CD14-positive monocyte (primary cell): ENCODE results near the gene TRIM34. TPM values are rescaled to one million over a fixed set of nuclear protein-coding genes. Genes with fewer than 3 reads are reported as not detected.

Source experiments
- DNase-seq, 3 donors: peaks; one replicate each; pipeline ENCODE4 v3.0.0-alpha.2; 2011 to 2022
- H2AFZ ChIP-seq: 2 replicates; pipeline ENCODE4 v1.6.0; 2012; ENCODE audit warnings: mild to moderate bottlenecking, low read depth, low read length, inconsistent platforms; ENCODE audit not compliant: insufficient read depth, poor library complexity, severe bottlenecking
- H3K27ac ChIP-seq, 2 donors: 1 replicate in 1 of 2; 2 replicates in 1 of 2; pipeline ENCODE4 v1.5.1; 2012 to 2013; ENCODE audit warnings: low read length in 2 of 2, control low read depth in 1 of 2, inconsistent platforms in 1 of 2, low read depth in 1 of 2, mild to moderate bottlenecking in 1 of 2
- H3K27me3 ChIP-seq, 2 donors: one replicate each; pipeline versions ENCODE4 v1.6.0 to v1.6.1; 2011 to 2013; ENCODE audit warnings: low read length in 2 of 2; ENCODE audit not compliant: control insufficient read depth in 2 of 2, insufficient read depth in 2 of 2
- H3K36me3 ChIP-seq, 2 donors: replicated peaks in 1 of 2; 1 replicate in 1 of 2; 2 replicates in 1 of 2; pipeline versions ENCODE4 v1.5.1 to v1.6.1; 2012 to 2013; ENCODE audit warnings: low read length in 2 of 2, control low read depth in 1 of 2, inconsistent platforms in 1 of 2, mild to moderate bottlenecking in 1 of 2; ENCODE audit not compliant: insufficient read depth in 2 of 2, control insufficient read depth in 1 of 2
- H3K4me1 ChIP-seq, 2 donors: 1 replicate in 1 of 2; 2 replicates in 1 of 2; pipeline versions ENCODE4 v1.5.1 to v1.6.1; 2012 to 2013; ENCODE audit warnings: low read length in 2 of 2, control low read depth in 1 of 2, inconsistent platforms in 1 of 2, mild to moderate bottlenecking in 1 of 2, moderate library complexity in 1 of 2; ENCODE audit not compliant: insufficient read depth in 2 of 2, control insufficient read depth in 1 of 2
- H3K4me2 ChIP-seq: replicated peaks from 2 replicates; pipeline ENCODE3; 2012; ENCODE audit warnings: low read length, moderate library complexity, mild to moderate bottlenecking; ENCODE audit not compliant: poor library complexity, severe bottlenecking; ENCODE audit errors: extremely low read depth
- H3K4me3 ChIP-seq, 3 experiments: fragments of 200-600 bp in 1 of 3; sonication (generic) in 1 of 3; replicated peaks in 1 of 3; 1 replicate in 2 of 3; 2 replicates in 1 of 3; pipeline ENCODE4 v1.5.1; 2011 to 2013; ENCODE audit warnings: low read length in 3 of 3, mild to moderate bottlenecking in 3 of 3, control low read depth in 2 of 3, low read depth in 2 of 3, inconsistent platforms in 1 of 3, moderate library complexity in 1 of 3
- H3K79me2 ChIP-seq: 2 replicates; pipeline ENCODE4 v1.6.0; 2012; ENCODE audit warnings: mild to moderate bottlenecking, control low read depth, inconsistent platforms, low read length, moderate library complexity; ENCODE audit not compliant: insufficient read depth
- H3K9ac ChIP-seq: 2 replicates; pipeline ENCODE4 v1.6.0; 2017; ENCODE audit warnings: low read length, mild to moderate bottlenecking; ENCODE audit not compliant: insufficient read depth, poor library complexity, severe bottlenecking
- H3K9me3 ChIP-seq, 2 donors: replicated peaks in 1 of 2; 1 replicate in 1 of 2; 2 replicates in 1 of 2; pipeline versions ENCODE4 v1.5.1 to v1.6.1; 2012 to 2013; ENCODE audit warnings: low read length in 2 of 2, control low read depth in 1 of 2; ENCODE audit not compliant: control insufficient read depth in 1 of 2, insufficient read depth in 1 of 2
- H4K20me1 ChIP-seq: 2 replicates; pipeline ENCODE4 v1.6.0; 2012; ENCODE audit warnings: mild to moderate bottlenecking, low read length, control low read depth, moderate library complexity; ENCODE audit not compliant: insufficient read depth
- H3K27ac Mint-ChIP-seq, 7 donors: one replicate each; pipeline ENCODE4 v1.8.0; 2020; ENCODE audit warnings: mild to moderate bottlenecking in 7 of 7, mixed read lengths in 7 of 7, moderate library complexity in 6 of 7, inconsistent platforms in 2 of 7
- H3K27me3 Mint-ChIP-seq, 3 donors: one replicate each; pipeline ENCODE4 v1.8.0; 2021 to 2022; ENCODE audit warnings: low read depth in 3 of 3, mild to moderate bottlenecking in 3 of 3, mixed read lengths in 3 of 3, moderate library complexity in 3 of 3, inconsistent platforms in 1 of 3
- H3K36me3 Mint-ChIP-seq, 2 donors: one replicate each; pipeline ENCODE4 v1.8.0; 2020; ENCODE audit warnings: mixed read lengths in 2 of 2, inconsistent platforms in 1 of 2, mild to moderate bottlenecking in 1 of 2
- H3K4me1 Mint-ChIP-seq: one replicate; pipeline ENCODE4 v1.8.0; 2020; ENCODE audit warnings: mild to moderate bottlenecking, mixed read lengths
- H3K4me3 Mint-ChIP-seq, 2 donors: one replicate each; pipeline ENCODE4 v1.8.0; 2020; ENCODE audit warnings: mild to moderate bottlenecking in 2 of 2, mixed read lengths in 2 of 2, moderate library complexity in 1 of 2
- H3K9me3 Mint-ChIP-seq, 7 donors: one replicate each; pipeline ENCODE4 v1.8.0; 2020 to 2022; ENCODE audit warnings: mixed read lengths in 7 of 7, mild to moderate bottlenecking in 6 of 7, moderate library complexity in 6 of 7, inconsistent platforms in 2 of 7
- WGBS: methylation state at CpG from one replicate; pipeline ENCODE4 v1.1.5; 2013; ENCODE audit warnings: missing lambda C conversion rate; ENCODE audit not compliant: insufficient coverage; 5-methylcytosine and 5-hydroxymethylcytosine counted together
- intact Hi-C, 2 donors: fragments of 100-400 bp; cut with micrococcal nuclease; formaldehyde crosslinking; loops; one replicate each; pipeline versions ENCODE4 v1.15.0 to v1.15.1; 2023
- polyA plus RNA-seq, 3 donors: library from polyadenylated mRNA; depleted of rRNA in 1 of 3; unstranded in 2 of 3; stranded (reverse) in 1 of 3; fragments of 300-500 nt in 2 of 3; fragments of >200 nt in 1 of 3; fragmentation: Illumina TruSeq in 2 of 3; gene quantifications; 1 replicate in 2 of 3; 2 replicates in 1 of 3; pipeline ENCODE4 v1.2.3, GENCODE V29; 2012 to 2021
- TF ChIP-seq, protein P1 (sequence below): fragments of 200-600 bp; IDR thresholded peaks from one replicate; pipeline ENCODE4 v1.8.0; 2022; ENCODE audit warnings: antibody characterized with exemption, mild to moderate bottlenecking

TRIM34 gene
- polyA plus RNA-seq, 3 donors: 21.9 to 25.7 (median 23.5) TPM

DNA sequence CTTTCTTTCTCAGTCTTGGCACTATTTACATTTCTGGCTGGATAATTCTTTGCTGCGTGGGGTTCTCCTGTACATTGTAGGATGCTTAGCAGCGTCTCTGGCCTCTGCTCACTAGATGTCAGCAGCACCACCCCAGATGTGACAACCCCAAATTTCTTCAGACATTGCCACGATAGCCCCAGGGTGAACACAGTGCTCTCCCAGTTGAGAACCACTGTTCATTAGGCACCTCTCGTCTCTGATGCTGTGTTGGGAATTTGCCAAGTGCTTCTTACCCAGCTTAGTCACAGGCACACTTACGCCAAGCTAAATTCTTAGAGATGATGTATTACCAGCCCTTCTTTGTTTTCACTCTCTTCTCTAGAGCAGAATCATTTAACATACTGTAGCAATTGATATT, 19.0 kb upstream of the TRIM34 start:
- WGBS: 86% methylated on average over 2 of the region's 5 CpGs
- Mint-ChIP-seq H3K4me1 (peaks cover 8% of the 10 kb centered on the region), H3K9me3 (peaks cover 0 to 3% (median 0%) of the 10 kb centered on the region in 7 donors), H3K4me3 (no peak overlapping the region), H3K36me3 (peaks cover 3% of the 10 kb centered on the region in 2 donors), H3K27me3 (peaks cover 0 to 2% (median 0%) of the 10 kb centered on the region in 3 donors), H3K27ac (no peak overlapping the region)
- no peaks in the 10 kb centered on the region for H3K36me3 ChIP-seq
- no peak for DNase-seq
- no peaks in the 10 kb centered on the region for H3K79me2 ChIP-seq
- no peak overlapping the region for H3K4me3 ChIP-seq
- peaks cover 0 to 3% of the 10 kb centered on the region in 2 donors for H3K4me1 ChIP-seq
- H3K4me2 ChIP-seq: no peak overlapping the region
- H2AFZ ChIP-seq: no peak overlapping the region
- no peaks in the 10 kb centered on the region for H3K9me3 ChIP-seq
- no peak overlapping the region for H3K9ac ChIP-seq
- TF ChIP-seq, protein P1, sequence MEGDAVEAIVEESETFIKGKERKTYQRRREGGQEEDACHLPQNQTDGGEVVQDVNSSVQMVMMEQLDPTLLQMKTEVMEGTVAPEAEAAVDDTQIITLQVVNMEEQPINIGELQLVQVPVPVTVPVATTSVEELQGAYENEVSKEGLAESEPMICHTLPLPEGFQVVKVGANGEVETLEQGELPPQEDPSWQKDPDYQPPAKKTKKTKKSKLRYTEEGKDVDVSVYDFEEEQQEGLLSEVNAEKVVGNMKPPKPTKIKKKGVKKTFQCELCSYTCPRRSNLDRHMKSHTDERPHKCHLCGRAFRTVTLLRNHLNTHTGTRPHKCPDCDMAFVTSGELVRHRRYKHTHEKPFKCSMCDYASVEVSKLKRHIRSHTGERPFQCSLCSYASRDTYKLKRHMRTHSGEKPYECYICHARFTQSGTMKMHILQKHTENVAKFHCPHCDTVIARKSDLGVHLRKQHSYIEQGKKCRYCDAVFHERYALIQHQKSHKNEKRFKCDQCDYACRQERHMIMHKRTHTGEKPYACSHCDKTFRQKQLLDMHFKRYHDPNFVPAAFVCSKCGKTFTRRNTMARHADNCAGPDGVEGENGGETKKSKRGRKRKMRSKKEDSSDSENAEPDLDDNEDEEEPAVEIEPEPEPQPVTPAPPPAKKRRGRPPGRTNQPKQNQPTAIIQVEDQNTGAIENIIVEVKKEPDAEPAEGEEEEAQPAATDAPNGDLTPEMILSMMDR: no peak
- no peaks in the 10 kb centered on the region for H3K27me3 ChIP-seq
- H4K20me1 ChIP-seq: no peaks in the 10 kb centered on the region
- intact Hi-C loops: loop anchor here in 1 of 2 donors (10.0 kb wide), 1 partner anchor 199 kb away; the partner anchor contains the start of gene OR52N2
- no peak overlapping the region for H3K27ac ChIP-seq

DNA sequence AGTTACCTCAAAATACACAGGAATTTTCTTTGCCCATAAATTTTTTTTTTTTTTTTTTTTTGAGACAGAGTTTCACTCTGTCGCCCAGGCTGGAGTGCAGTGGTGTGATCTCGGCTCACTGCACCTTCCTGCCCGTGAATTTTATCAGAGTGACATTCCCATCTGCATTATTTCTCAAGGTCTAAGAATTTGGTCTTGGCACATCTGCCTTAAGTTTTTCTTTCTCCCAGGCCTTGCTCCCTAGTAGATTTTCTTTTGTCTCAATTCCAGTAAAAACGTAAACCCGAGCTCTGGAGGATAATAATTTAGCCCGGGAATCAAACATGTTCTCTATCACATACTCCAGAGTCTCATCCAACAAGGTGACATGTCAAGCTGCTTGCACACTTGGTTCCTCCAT, 16.0 kb upstream of the TRIM34 start:
- Mint-ChIP-seq H3K36me3 (peaks cover 3% of the 10 kb centered on the region in 2 donors), H3K9me3 (peaks cover 0 to 3% (median 0%) of the 10 kb centered on the region in 7 donors), H3K4me1 (peaks cover 8% of the 10 kb centered on the region), H3K27me3 (no peaks in the 10 kb centered on the region), H3K4me3 (no peak overlapping the region), H3K27ac (no peak overlapping the region)
- intact Hi-C loops: loop anchor here in 1 of 2 donors (10.0 kb wide), 1 partner anchor 196 kb away; the partner anchor contains the start of gene OR52N2
- no peak overlapping the region for H3K4me2 ChIP-seq
- H3K27me3 ChIP-seq: no peaks in the 10 kb centered on the region
- TF ChIP-seq, protein P1: no peak
- H2AFZ ChIP-seq: no peak overlapping the region
- no peaks in the 10 kb centered on the region for H3K36me3 ChIP-seq
- no peak overlapping the region for H3K27ac ChIP-seq
- H3K9ac ChIP-seq: no peak overlapping the region
- H3K9me3 ChIP-seq: no peaks in the 10 kb centered on the region
- no peaks in the 10 kb centered on the region for H3K79me2 ChIP-seq
- no peaks in the 10 kb centered on the region for H4K20me1 ChIP-seq
- WGBS: 82% methylated on average over 2 of the region's 6 CpGs
- no peak for DNase-seq
- no peak overlapping the region for H3K4me3 ChIP-seq
- peaks cover 0 to 3% of the 10 kb centered on the region in 2 donors for H3K4me1 ChIP-seq
